ENCODE measurements around the gene SPACDR.

Gene SPACDR

DNA sequence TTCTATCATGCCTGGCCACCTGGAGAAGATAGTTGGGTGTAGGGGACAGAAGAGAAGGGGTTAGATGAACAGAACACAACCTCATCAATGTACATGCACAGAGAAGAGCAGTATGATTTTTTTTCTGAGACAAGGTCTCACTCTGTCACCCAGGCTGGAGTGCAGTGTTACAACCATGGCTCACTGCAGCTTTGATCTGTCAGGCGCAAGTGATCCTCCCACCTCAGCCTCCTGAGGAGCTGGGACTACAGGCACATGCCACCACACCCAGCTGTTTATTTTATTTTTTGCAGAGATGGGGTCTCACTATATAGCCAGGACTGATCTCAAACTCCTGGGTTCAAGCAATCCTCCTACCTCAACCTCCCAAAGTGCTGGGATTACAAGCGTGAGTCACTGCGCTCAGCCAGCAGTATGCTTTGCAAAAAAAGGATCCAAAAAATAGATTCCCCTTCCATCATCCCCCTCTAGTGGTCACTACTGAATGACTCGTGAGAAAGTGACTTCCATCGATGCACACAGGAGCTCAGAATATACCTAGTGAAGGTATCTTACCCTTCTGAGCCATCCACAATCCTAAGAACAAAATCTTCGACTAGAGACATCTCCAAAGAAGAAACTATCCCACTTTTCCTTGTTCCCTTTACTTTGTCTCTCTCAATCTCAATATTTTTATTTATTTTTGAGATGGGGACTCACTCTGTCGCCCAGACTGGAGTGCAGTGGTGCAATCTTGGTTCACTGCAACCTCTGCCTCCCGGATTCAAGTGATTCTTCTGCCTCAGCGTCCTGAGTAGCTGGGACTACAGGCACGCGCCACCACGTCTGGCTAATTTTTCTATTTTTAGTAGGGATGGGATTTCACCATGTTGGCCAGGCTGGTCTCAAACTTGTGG is 56.5 kb downstream of the SPACDR start:
- DNase-seq: peak; percentile 39

DNA sequence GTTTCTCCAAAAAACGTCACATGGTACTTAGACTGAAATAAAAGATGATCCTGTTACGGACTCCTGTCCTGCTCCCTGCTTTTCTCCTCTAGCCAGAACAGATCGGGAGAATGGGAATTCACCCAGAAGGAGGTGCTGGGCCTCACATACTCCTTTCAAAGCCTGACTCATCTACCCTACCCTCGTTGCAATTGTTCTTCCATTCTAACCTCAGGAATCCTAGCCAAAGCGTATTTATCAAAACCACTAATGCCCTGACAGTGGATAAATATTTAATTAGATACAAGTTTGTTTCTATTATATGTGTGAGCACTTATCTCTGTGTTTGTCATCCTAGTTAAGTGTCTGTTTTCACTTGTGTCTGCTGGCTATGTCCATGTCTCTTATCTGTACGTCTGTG is 57.3 kb downstream of the SPACDR start:
- no peak for DNase-seq
